MG63 (cell line): Measurements from ENCODE around the gene HMX2. TPM values are rescaled to one million over a fixed set of nuclear protein-coding genes. Genes with fewer than 3 reads are reported as not detected.

ENCODE experiments used
- DNase-seq: peaks from one replicate; pipeline ENCODE4 v3.0.0-alpha.2; 2020
- H3K27me3 ChIP-seq: fragments of 250-450 bp; sonication (Bioruptor Pico); 2 replicates; pipeline ENCODE4 v1.5.1; 2020; ENCODE audit warnings: mild to moderate bottlenecking, moderate library complexity
- H3K36me3 ChIP-seq: fragments of 250-450 bp; sonication (Bioruptor Pico); 2 replicates; pipeline ENCODE4 v1.5.1; 2020; ENCODE audit warnings: mild to moderate bottlenecking, moderate library complexity
- H3K4me3 ChIP-seq: fragments of 250-450 bp; sonication (Bioruptor Pico); 2 replicates; pipeline ENCODE4 v1.5.1; 2020; ENCODE audit warnings: mild to moderate bottlenecking, moderate library complexity
- H3K9me3 ChIP-seq: fragments of 250-450 bp; sonication (Bioruptor Pico); 2 replicates; pipeline ENCODE4 v1.5.1; 2020; ENCODE audit warnings: mild to moderate bottlenecking, moderate library complexity
- total RNA-seq: library from RNA; depleted of rRNA; stranded (reverse); fragments of >200 nt; shearing (Covaris generic); gene quantifications from 2 replicates; pipeline ENCODE4 v1.2.3, GENCODE V29; 2014; ENCODE audit warnings: low replicate concordance

Gene HMX2
- total RNA-seq, 1 experiment from 2014 or later = 0.07 TPM

DNA sequence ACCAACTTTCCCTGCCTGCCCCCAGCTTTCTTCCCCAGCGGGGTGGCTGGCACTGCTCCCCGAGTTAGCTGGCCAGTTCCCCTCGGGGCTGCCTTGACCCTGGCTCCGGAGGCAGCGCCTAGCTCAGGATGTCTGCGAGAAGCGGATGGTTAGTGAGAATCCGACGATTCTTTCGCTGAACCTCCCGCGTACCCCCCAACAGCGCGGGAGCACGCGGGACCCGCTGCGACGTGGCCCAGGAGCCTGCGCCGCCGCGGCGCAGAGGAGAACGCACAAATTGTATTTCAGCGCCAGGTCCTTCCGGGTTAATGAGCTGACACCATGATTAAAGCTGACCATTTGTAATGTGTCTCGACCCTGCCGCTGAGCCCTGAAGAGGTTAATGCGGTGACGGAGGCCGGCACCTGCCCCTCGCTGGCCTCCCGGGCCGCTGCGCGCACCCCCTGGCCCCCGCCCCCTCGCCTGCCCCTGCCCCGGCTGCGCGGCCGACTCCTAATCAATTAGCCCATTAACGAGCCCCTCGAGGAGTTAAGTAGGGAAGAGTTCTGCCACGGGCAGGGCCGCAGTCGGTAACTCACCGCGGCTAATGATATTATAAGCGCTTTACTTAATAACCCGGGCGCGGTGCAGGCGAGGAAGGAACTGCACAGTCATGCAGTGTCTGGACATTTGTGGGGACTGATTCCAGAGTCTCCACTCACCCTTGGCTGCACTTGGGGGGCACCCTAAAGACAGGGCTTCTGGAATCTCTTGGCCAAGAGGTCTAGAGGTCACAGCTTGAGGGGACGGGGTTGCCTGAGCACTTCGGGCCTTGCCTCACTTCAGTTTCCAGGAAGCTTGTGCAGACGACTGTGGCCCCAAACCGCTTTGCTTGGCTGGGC lies 1.7 kb upstream of the HMX2 start:
- H3K9me3 ChIP-seq = no peaks in the 10 kb centered on the region
- H3K36me3 ChIP-seq = no peaks in the 10 kb centered on the region
- H3K4me3 ChIP-seq = no peak overlapping the region
- no peak for DNase-seq
- peaks cover 2% of the 10 kb centered on the region; the same call in 1 of the 2 replicates for H3K27me3 ChIP-seq

DNA sequence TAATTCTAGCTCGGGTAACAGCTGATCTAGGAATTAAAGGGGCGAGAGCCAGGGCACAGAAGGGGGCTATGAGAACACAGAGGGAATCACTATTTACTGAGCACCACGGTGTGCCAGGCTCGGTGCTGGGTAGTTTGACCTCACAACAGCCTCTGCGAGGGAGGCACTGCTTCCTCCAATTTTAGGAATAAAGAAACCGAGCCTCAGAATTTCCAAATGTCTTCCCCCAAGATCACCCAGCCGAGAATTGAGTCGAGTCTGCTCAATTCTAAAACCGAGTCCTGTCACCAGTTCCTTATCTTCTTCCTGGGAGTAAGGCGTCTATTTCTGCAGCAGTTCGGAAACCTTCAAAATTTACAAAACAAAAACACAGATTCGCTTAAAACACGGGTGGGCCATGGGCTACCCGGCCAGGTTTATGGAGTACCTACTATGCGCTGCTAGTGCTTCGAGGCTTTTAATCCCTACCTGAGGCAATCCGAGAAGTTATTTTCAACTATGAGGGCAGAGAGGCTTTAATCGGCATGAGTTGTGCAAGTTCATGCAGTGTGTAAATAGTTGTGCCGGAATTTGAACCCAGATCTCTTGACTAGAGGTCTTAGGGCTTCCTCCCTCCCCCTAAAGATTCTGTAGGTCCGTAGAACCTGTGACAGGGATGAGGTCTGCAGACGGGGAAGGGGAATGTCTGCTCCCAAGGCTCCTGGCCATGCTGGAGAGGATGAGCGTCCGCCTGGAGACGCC lies 872 bp upstream of the HMX2 start:
- no peak for DNase-seq
- no peaks in the 10 kb centered on the region for H3K9me3 ChIP-seq
- H3K36me3 ChIP-seq = no peaks in the 10 kb centered on the region
- H3K27me3 ChIP-seq = peaks cover 2% of the 10 kb centered on the region; the same call in 1 of the 2 replicates
- no peak overlapping the region for H3K4me3 ChIP-seq

DNA sequence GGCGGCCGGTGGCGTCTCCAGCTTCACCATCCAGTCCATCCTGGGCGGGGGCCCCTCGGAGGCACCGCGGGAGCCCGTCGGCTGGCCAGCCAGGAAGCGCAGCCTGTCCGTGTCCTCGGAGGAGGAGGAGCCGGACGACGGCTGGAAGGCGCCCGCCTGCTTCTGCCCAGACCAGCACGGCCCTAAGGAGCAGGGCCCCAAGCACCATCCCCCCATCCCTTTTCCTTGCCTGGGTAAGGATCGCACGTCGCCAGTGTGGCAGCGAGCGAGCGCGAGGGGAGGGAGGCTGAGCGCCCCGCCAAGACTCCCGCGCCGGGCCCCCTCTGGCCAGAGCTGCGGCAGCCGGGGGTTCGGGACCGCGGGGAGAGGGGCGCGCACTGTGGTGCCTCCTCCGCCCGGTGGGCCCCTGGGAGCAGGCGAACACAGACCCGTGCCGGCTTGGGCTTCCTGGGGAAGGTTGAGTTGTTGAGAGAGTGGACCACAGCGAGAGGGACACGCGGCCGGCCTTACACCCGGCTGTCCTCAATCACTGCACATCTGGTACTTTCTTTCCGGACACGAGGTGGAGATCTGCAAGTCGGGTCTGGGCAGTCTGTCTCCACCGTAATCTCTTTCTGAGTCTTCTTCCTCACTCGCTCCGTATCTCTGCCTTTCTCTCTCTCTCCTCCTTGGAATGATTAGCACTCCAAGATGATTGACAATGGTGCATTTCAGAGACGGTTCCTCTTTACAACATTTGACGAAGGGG lies 652 bp downstream of the HMX2 start:
- Histone ChIP-seq H3K27me3 (peaks cover 2% of the 10 kb centered on the region; the same call in 1 of the 2 replicates), H3K36me3 (no peaks in the 10 kb centered on the region), H3K4me3 (peak overlapping the region; percentile 48), H3K9me3 (no peaks in the 10 kb centered on the region)
- peak; percentile 54 for DNase-seq

- DNase-seq = no peak
- Histone ChIP-seq H3K27me3 (peaks cover 2% of the 10 kb centered on the region; the same call in 1 of the 2 replicates), H3K4me3 (peak overlapping the region; percentile 48; the same call in 1 of the 2 replicates), H3K9me3 (no peaks in the 10 kb centered on the region), H3K36me3 (no peaks in the 10 kb centered on the region)
Observed at GRCh38 chr10:123149162-123149567, 1.2 kb downstream of the HMX2 start.

- Histone ChIP-seq H3K27me3 (peaks cover 2% of the 10 kb centered on the region; the same call in 1 of the 2 replicates), H3K36me3 (peaks cover 3% of the 10 kb centered on the region), H3K4me3 (no peak overlapping the region), H3K9me3 (no peaks in the 10 kb centered on the region)
- no peak for DNase-seq
Observed at GRCh38 chr10:123149568-123150270, 1.8 kb downstream of the HMX2 start.

- no peak for DNase-seq
- Histone ChIP-seq H3K27me3 (peaks cover 2% of the 10 kb centered on the region; the same call in 1 of the 2 replicates), H3K9me3 (no peaks in the 10 kb centered on the region), H3K4me3 (no peak overlapping the region), H3K36me3 (peaks cover 9% of the 10 kb centered on the region)
Observed at GRCh38 chr10:123150271-123150985, 2.5 kb downstream of the HMX2 start.

- no peak overlapping the region for H3K4me3 ChIP-seq
- peaks cover 2% of the 10 kb centered on the region; the same call in 1 of the 2 replicates for H3K27me3 ChIP-seq
- no peak for DNase-seq
- H3K9me3 ChIP-seq = no peaks in the 10 kb centered on the region
- H3K36me3 ChIP-seq = peaks cover 16% of the 10 kb centered on the region
Observed at GRCh38 chr10:123150986-123151736, 3.2 kb downstream of the HMX2 start.

DNA sequence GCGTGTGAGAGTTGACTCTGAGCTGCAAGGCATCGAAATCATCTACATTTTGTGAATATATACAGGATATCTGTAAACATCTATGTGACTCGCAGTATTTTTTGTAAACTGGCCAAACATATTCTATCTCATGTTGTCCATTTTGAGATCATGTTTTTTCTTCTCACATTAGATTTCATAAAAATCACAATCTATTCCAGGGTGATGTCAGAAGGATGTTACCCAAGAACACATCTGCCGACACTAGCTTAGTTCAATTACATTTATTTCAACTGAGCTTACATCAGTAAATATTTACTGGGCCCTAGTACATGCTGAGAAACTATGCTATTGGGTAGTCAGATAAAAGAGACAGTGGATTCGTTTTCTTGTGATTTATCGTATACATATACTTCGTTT lies 3.8 kb downstream of the HMX2 start:
- no peak overlapping the region for H3K4me3 ChIP-seq
- H3K27me3 ChIP-seq = peaks cover 2% of the 10 kb centered on the region; the same call in 1 of the 2 replicates
- peaks cover 22% of the 10 kb centered on the region for H3K36me3 ChIP-seq
- DNase-seq = no peak
- H3K9me3 ChIP-seq = no peaks in the 10 kb centered on the region

DNA sequence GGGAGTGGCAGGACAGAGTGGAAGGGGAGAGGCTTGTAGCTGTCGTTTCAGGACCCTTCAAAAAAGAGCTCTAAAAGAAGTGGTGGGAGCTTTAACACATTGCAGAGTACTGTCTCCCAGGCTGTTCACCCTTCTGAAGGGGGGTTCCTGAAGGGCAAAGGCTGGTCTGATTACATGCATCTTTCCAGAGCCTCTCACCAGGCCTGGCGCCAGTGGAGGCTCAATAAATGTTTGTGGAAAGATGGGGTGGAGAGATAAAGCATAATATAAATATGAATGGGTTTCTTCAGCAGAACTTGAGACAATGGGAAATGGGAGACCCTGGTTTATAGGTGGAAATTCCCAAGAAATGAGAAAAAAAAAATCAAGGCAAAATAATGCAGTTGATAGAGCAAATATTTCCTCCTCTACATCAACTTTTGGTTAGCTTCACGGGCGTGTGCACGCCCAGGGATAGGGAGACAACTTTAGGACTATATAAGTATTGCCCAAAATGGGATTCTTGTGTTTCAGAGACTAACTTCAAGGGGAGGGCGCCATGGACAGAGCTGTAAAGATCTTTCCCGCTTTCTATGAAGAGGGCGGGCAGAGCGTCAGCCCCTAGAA lies 5.7 kb downstream of the HMX2 start:
- H3K4me3 ChIP-seq = no peak overlapping the region
- H3K9me3 ChIP-seq = no peaks in the 10 kb centered on the region
- H3K27me3 ChIP-seq = no peaks in the 10 kb centered on the region; the same call in 1 of the 2 replicates
- H3K36me3 ChIP-seq = peaks cover 40% of the 10 kb centered on the region
- no peak for DNase-seq

- Histone ChIP-seq H3K4me3 (peak within 1 kb of the TSS; percentile 95), H3K36me3 (peaks cover 46% of the 10 kb centered on the region), H3K9me3 (no peaks in the 10 kb centered on the region), H3K27me3 (no peaks in the 10 kb centered on the region)
- DNase-seq = peak; percentile 99
Observed at GRCh38 chr10:123154092-123154710, 6.3 kb downstream of the HMX2 start, which contains the start of gene BUB3. BUB3 (plus strand) TSS chr10:123154402; CDS start chr10:123154918, 516 bp downstream.

- Histone ChIP-seq H3K36me3 (peaks cover 53% of the 10 kb centered on the region), H3K27me3 (no peaks in the 10 kb centered on the region), H3K9me3 (no peaks in the 10 kb centered on the region), H3K4me3 (peak overlapping the region; percentile 95)
- DNase-seq = peak; percentile 72
Observed at GRCh38 chr10:123154711-123155505, 7.0 kb downstream of the HMX2 start.

DNA sequence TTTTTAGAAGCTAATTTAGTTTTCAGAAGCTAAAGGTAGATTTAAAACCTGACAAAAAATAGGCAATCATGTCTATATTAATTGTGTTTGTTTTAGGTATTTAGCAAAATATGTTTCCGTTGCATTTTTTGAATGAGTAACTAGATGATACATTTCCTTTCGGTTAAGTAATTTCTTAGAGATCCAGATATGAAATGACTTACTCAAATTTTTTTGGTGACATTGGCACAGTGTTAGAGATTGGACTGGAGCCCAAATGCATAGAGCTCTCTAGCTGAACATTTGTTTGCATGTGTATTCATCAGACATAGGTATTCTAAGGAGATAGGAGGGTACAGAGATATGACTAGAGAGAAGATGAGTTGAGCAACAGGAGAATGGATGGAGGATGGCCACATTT lies 8.1 kb downstream of the HMX2 start:
- no peaks in the 10 kb centered on the region for H3K27me3 ChIP-seq
- H3K4me3 ChIP-seq = peak overlapping the region; percentile 95
- no peaks in the 10 kb centered on the region for H3K9me3 ChIP-seq
- peaks cover 65% of the 10 kb centered on the region for H3K36me3 ChIP-seq
- DNase-seq = no peak

DNA sequence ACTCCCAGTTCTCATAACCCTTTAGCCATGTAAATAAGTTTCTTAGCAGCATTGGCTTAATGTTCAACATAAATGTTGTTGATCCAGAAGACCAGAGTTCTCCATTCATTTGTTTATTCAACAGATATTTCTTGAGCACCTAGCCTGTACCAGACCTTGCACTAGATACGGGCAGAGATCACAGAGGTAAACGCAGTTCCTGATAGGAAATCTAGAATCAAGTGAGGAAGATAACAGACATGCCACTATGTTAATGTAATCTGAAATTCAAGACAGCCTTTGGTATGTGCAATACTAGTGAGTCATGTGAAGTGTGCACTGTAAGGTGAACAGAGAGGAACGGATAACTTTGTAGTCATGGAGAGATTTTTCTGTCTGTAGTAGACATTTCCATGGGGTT lies 9.3 kb downstream of the HMX2 start:
- no peaks in the 10 kb centered on the region for H3K27me3 ChIP-seq
- peak overlapping the region; percentile 12 for H3K4me3 ChIP-seq
- H3K36me3 ChIP-seq = peaks cover 77% of the 10 kb centered on the region
- no peak for DNase-seq
- no peaks in the 10 kb centered on the region for H3K9me3 ChIP-seq
